GM19193 (cell line): ENCODE data around the gene POLR3K.

Experiments
- POLR2A ChIP-seq: IDR thresholded peaks from 4 replicates; pipeline ENCODE4 v1.6.1; 2011; ENCODE audit not compliant: insufficient read depth, insufficient read length; ENCODE audit errors: extremely low read depth

The POLR3K gene

DNA sequence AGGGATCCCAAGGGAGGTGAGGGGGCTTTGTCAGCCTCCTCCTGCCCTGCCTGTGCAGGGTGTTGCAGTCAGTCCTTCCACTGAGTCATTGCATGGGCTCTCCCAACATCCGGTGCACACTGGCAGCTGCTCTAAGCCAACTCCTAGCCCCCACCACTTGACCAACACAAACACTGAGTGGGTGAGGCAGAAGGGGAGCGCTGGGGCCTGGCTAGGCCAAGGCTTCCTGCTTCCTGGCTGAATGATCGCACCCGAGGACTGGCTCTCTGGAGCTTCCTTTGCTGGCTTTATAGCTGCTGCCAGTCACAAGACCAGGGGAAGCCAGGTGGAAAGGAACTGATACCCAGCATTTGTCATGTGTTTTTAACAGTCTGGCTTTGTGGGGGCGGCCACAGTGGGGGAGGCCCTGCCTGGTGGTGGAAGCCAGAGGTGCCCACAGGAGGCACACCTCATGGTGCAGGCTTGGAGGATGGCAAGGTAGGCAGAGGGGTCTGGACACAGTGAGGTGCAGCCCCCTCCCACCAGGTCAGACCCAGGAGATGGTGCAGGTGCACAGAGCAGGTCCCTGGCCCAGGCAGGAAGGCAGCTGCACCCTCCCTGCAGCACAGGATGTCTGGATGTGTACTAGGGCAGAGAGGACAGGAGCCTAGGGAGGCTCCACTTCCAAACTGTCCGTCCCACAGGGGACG, 31.5 kb upstream of the POLR3K start:
- peak; percentile 15 for TF ChIP-seq POLR2A

DNA sequence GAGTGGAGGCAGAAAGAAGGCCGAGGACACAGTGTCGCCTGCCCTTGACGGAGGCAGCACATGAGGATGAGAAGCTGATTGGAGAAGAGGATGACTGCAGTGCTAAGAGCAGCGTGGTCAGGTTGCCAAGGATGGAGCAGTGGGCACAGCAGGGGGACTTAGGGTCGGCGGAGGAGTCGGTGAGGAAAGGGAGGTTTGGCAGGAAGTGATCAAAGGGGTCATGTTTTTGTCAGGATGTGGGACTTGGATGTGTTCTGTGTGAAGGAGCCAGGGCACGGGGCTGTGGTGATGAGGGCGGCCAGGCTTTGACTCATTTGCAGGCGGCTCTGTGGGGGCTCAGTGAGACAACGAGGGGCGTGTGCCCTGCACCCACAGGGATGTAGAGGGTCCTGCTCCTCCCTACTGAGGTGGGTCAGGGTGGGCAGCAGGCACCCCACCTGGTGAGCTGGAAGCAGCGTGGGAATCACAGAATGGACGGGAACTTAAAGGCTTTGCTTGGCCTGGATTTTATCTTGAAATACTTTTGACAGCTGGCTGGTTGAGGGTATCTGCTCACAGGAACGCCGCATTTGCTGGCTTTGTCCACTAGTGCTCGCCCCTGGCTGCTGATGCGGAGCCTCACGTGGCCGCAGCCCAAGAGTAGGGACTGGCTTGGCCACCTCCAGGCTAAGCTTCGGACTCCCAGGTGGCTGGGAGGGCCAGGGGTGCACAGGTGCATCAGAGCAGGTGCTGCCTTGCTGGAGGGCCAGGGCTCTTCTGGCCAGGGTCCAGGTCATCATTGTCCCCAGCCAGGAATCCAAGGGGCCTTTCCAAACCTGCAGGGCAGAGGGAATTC, 30.6 kb upstream of the POLR3K start:
- no peak for TF ChIP-seq POLR2A

DNA sequence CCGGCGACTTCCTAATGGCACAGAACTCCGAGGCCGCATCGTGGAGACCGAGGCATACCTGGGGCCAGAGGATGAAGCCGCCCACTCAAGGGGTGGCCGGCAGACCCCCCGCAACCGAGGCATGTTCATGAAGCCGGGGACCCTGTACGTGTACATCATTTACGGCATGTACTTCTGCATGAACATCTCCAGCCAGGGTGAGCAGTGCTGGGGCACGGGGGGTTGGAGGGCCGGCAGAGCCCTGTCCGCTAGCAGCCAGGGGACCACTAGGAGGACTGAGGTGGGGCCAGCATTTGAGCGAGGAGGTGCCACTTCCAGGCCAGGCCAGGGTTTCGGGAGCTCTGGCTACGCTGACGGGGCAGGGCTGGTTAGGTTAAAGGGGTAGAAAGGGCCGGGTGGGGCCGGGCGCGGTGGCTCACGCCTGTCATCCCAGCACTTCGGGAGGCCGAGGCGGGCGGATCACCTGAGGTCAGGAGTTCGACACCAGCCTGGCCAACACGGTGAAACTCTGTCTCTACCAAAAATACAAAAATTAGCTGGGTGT, 29.7 kb upstream of the POLR3K start:
- TF ChIP-seq POLR2A = peak; percentile 13

DNA sequence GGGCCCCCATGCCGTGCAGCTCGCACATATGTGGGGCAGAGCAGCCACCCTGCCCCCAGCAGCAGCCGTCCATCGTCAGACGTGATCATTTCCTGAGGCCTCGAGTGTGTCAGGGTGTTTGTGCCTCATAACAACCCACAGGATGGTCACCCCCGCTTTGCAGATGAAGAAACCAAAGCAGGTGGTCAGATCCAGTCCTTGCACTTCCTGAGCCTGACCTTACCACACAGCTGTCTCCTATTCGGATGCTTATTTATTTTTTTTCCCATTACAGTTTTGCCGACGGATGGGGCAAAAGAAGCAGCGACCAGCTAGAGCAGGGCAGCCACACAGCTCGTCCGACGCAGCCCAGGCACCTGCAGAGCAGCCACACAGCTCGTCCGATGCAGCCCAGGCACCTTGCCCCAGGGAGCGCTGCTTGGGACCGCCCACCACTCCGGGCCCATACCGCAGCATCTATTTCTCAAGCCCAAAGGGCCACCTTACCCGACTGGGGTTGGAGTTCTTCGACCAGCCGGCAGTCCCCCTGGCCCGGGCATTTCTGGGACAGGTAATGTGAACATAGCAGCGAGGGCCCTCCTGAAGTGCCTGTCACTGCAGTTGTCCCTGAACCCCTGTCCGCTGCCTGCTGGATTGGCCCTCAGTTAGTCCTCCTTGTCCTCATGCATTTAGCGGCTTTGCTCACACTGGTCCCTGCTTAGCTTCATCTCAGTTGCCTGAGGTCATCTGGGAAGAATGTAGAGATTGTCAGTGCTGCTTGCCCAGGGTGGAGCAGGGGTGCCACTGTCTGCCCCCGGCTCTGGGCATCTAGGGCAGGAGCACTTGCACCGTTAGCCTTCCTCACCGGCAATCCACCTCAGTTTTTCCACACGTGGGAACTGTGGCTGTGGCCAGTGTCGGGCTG, 26.0 kb upstream of the POLR3K start:
- no peak for TF ChIP-seq POLR2A

- TF ChIP-seq POLR2A = no peak
These were observed 25.2 kb upstream of the POLR3K start for GRCh38 chr16:78444-79150.

- peak; percentile 84 for TF ChIP-seq POLR2A
These were observed 24.5 kb upstream of the POLR3K start, which contains the start of gene MPG for GRCh38 chr16:77807-78443. TSS of gene MPG (plus strand) at chr16:78225. CDS start at chr16:78310, 85 bp downstream.

DNA sequence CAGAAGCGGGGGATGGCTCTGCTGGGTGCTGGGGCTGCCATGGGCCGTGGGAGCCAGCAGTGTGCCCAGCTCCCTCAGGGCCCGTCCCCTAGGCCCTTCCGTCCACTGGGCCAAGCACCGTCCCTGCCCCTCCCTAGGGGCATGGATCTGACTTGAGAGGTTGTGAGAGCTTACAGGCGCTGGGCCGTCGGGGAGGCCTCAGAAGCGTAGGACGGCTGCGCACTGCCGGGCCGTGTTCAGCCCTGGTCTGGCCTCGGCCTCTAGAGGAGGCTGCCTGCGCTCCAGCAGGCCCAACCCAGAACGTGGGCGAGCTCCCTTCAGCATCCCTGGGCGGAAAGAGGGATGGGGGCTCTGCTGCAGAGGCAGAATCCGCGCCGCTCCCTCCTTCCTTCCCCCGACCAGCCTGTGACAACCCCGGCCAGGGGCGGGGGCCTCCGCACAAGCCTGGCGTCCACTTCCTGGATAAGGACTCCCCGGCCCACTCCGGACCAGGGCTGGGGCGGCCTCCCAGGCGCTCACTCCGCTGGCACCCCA, 23.9 kb upstream of the POLR3K start:
- TF ChIP-seq POLR2A = no peak

- TF ChIP-seq POLR2A = no peak
These were observed 23.3 kb upstream of the POLR3K start for GRCh38 chr16:76535-77272.

- no peak for TF ChIP-seq POLR2A
These were observed 22.4 kb upstream of the POLR3K start for GRCh38 chr16:75580-76501.

DNA sequence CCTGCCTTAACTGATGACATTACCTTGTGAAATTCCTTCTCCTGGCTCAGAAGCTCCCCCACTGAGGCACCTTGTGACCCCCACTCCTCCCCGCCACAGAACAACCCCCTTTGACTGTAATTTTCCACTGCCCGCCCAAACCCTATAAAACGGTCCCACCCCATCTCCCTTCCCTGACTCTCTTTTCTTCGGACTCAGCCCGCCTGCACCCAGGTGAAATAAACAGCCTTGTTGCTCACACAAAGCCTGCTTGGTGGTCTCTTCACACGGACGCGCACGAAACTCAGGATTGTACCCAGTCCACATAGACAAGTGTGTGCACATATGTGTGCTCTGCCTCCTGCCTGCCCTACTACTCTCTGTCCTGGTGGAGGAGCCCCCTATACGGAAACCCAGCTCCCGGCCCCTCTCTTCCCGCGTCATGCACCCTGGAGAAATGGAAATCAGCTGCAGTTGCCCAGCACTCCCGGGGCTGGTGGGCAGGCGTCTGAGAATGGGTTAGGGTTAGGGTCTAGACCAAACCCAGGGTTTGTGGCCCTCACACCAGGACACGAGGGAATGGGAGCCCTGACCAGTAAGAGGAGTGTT, 21.4 kb upstream of the POLR3K start:
- no peak for TF ChIP-seq POLR2A

DNA sequence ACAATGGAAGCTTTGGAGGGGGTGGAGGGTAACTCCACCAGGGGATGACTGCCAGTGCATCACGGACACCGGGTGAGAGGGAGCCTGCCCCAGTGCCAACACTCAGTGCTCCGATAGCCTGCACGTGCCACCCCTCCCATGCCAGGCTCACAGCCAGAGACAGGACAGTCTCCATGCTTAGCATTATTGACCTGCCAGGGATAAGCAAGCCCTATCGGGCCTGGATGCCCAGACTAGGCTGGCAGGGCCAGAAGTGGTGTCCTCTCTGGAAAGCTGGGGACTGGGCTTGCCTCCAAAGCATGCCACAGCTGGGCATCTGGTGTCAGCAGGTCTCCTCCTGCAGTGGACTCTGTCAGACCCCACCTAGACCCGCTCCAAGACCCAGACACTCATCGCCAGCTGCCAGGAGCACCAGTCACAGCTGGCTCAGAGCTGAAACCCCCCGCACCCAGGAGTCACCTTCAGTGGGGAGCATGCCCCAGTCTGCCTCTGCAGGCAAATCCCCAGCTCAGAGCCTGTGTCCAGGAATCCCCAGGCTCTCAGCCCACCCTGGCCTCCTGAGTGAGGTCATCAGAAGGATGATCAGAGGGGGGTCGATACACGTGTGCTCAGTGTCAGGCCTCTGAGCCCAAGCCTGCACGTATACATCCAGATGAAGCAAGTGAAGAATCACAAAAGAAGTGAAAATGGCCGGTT, 20.8 kb upstream of the POLR3K start:
- TF ChIP-seq POLR2A = no peak
